ENCODE data around the gene ZNF234. TPM values are rescaled to one million over a fixed set of nuclear protein-coding genes. Genes with fewer than 3 reads are reported as not detected.

The ZNF234 gene
- total and polyA plus RNA-seq, 2 of the 8 experiments (the other 6 are each of a cell fraction or from before 2014, with no cell fraction given) = 1.9 to 12.3 TPM

- Histone ChIP-seq H4K20me1 (replicated peaks in 1 of 2; ENCODE audit: control insufficient read depth in 1 of 2, insufficient read depth in 2 of 2, low read length in 2 of 2) (no peaks in the 10 kb centered on the region), H4K8ac (ENCODE audit: extremely low read depth, insufficient read depth, low read length) (no peak overlapping the region), H3K23me2 (ENCODE audit: low read depth, low read length) (no peaks in the 10 kb centered on the region), H3K79me1 (ENCODE audit: low read depth, low read length) (no peaks in the 10 kb centered on the region), H3K4me3 (ENCODE audit: extremely low read depth in 1 of 4, insufficient read depth in 2 of 4, low read depth in 3 of 4, low read length in 4 of 4) (no peak overlapping the region), H4K5ac (ENCODE audit: insufficient read length, low read depth, low read length) (no peak overlapping the region), H3K27ac (ENCODE audit: low read depth, low read length) (no peak overlapping the region), H3K79me2 (ENCODE audit: control insufficient read depth in 1 of 2, insufficient read depth in 2 of 2, low read length in 2 of 2) (no peaks in the 10 kb centered on the region), H2BK12ac (ENCODE audit: low read depth, low read length) (no peak overlapping the region), H3K14ac (ENCODE audit: insufficient read length) (no peak overlapping the region), H4K91ac (replicated peaks; ENCODE audit: insufficient read length, low read length) (no peak overlapping the region), H2BK20ac (ENCODE audit: low read length) (no peak overlapping the region), H3K56ac (replicated peaks; ENCODE audit: insufficient read length, low read depth, low read length) (no peak overlapping the region), H2BK15ac (ENCODE audit: low read length) (no peak overlapping the region), H2BK5ac (ENCODE audit: low read depth, low read length) (no peak overlapping the region), H3K4me1 (replicated peaks in 1 of 4; ENCODE audit: control insufficient read depth in 3 of 4, insufficient read depth in 4 of 4, low read length in 3 of 4) (no peaks in the 10 kb centered on the region), H3K9ac (replicated peaks in 1 of 4; ENCODE audit: extremely low read depth in 1 of 4, low read depth in 3 of 4, low read length in 3 of 4) (no peak overlapping the region), H2BK120ac (replicated peaks; ENCODE audit: low read depth, low read length) (no peak overlapping the region), H3K4me2 (ENCODE audit: insufficient read depth in 1 of 2, low read depth in 2 of 2, low read length in 2 of 2) (no peak overlapping the region), H3K4ac (replicated peaks; ENCODE audit: insufficient read length, low read depth, low read length) (no peak overlapping the region), H3K36me3 (ENCODE audit: control insufficient read depth in 2 of 4, insufficient read depth in 4 of 4, low read length in 3 of 4) (no peaks in the 10 kb centered on the region), H3K9me3 (ENCODE audit: insufficient read depth in 2 of 2, low read depth in 1 of 2, low read length in 1 of 2) (peaks cover 12 to 23% of the 10 kb centered on the region in 2 experiments), H2AK5ac (ENCODE audit: low read depth, low read length) (no peak overlapping the region), H3K27me3 (replicated peaks in 1 of 4; ENCODE audit: control insufficient read depth in 3 of 4, extremely low read depth in 1 of 4, insufficient read depth in 3 of 4, low read length in 3 of 4) (no peaks in the 10 kb centered on the region), H3K23ac (ENCODE audit: insufficient read length) (no peak overlapping the region), H3K18ac (ENCODE audit: extremely low read depth, low read length) (no peak overlapping the region), H2AFZ (ENCODE audit: low read length) (no peak overlapping the region)
- TF ChIP-seq ATF3 (IDR thresholded peaks at IDR 0.05; ENCODE audit: insufficient read depth, low read depth, low read length) (no peak), BACH1 (IDR thresholded peaks at IDR 0.05; ENCODE audit: low read length) (no peak), NRF1 (IDR thresholded peaks at IDR 0.05; ENCODE audit: low read depth, low read length) (no peak), ATF2 (IDR thresholded peaks at IDR 0.05; ENCODE audit: low read length) (no peak)
- POLR2A ChIA-PET (ENCODE audit: partially characterized antibody) = no interaction called here
- CTCF ChIA-PET (ENCODE audit: partially characterized antibody) = no interaction called here
- 92% methylated on average over 6 of the region's 6 CpGs; no CpG with 5 or more reads in 1 of the 2 experiments for WGBS, 2 experiments (ENCODE audit: extremely low coverage in 1 of 2, insufficient coverage in 1 of 2, insufficient read length in 1 of 2, insufficient replicate concordance in 2 of 2, low coverage in 1 of 2, low lambda C conversion rate in 2 of 2, missing lambda C conversion rate in 1 of 2)
- FAIRE-seq (no peak), DNase-seq (ENCODE audit: low read depth in 1 of 2, low spot score in 2 of 2) (no peak)
Measured at GRCh38 chr19:44190020-44190419, 48.7 kb downstream of the ZNF234 start.
